Measurements from ENCODE around the gene HID1. TPM values are rescaled to one million over a fixed set of nuclear protein-coding genes. Genes with fewer than 3 reads are reported as not detected.
"Not testable (repeated sequence)": the region's sequence is repeated elsewhere in the genome, so short reads cannot be mapped to it uniquely, and the experiment has no call there.

The HID1 gene
- total and polyA plus RNA-seq, 2 experiments from 2014 or later, result not detected

GRCh38 chr17:74970395-74970794, 2.2 kb downstream of the HID1 start:
- 85 to 96% methylated on average over 3 of the region's 3 CpGs for WGBS, 2 experiments (ENCODE audit: low coverage in 1 of 2, low lambda C conversion rate in 2 of 2, missing lambda C conversion rate in 2 of 2)
- H3K4me3 ChIP-seq, result no peak overlapping the region
- no peak for TF ChIP-seq EZH2phosphoT487 (IDR thresholded peaks at IDR 0.05; ENCODE audit: insufficient read depth, low read depth)
- no peak for TF ChIP-seq EZH2 (IDR thresholded peaks at IDR 0.05; ENCODE audit: insufficient read depth, poor library complexity, severe bottlenecking)
- no peak overlapping the region for H3K9ac ChIP-seq
- no peaks in the 10 kb centered on the region for H3K9me3 ChIP-seq (ENCODE audit: low read depth)
- DNase-seq, result no peak
- no peaks in the 10 kb centered on the region for H3K79me2 ChIP-seq (ENCODE audit: insufficient read depth)
- in situ Hi-C loops (cut with MboI), result no loop called here
- no peaks in the 10 kb centered on the region for H4K20me1 ChIP-seq (ENCODE audit: insufficient read depth)
- H3K27ac ChIP-seq, result no peak overlapping the region
- H3K36me3 ChIP-seq (ENCODE audit: low read depth), result no peaks in the 10 kb centered on the region
- H3K4me1 ChIP-seq (ENCODE audit: insufficient read depth), result no peaks in the 10 kb centered on the region
- H3K4me2 ChIP-seq (ENCODE audit: unreplicated experiment), result no peak overlapping the region
- H3K9me2 ChIP-seq (ENCODE audit: insufficient read depth), result no peaks in the 10 kb centered on the region
- H2AFZ ChIP-seq, result no peak overlapping the region
- H3F3A ChIP-seq (ENCODE audit: insufficient read depth), result no peaks in the 10 kb centered on the region
- H3K27me3 ChIP-seq (replicated peaks; ENCODE audit: insufficient read depth), result peaks cover 27% of the 10 kb centered on the region

DNA sequence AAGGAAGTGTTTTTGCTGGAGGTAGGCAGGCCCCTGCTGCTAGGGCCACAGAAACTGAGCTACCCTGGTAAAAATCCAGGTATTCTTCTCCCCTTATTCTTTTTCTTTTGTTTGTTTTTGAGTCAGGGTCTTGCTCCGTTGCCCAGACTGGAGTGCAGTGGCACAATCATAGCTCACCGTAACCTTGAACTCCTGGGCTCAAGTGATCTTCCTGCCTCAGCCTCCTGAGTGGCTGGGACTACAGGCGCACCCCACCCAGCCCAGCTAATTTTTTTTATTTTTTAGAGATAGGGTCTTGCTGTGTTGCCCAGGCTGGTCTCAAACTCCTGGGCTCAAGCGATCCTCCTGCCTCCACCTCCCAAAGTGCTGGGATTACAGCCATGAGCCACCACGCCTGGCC, 3.1 kb downstream of the HID1 start:
- H3K4me3 ChIP-seq; DNase-seq; H3K4me1 ChIP-seq (ENCODE audit: insufficient read depth); H3K36me3 ChIP-seq (ENCODE audit: low read depth); H3K79me2 ChIP-seq (ENCODE audit: insufficient read depth); H3K9ac ChIP-seq; H3F3A ChIP-seq (ENCODE audit: insufficient read depth); in situ Hi-C loops (cut with MboI); H3K9me3 ChIP-seq (ENCODE audit: low read depth); H4K20me1 ChIP-seq (ENCODE audit: insufficient read depth); H3K27ac ChIP-seq; H3K4me2 ChIP-seq (ENCODE audit: unreplicated experiment); H3K9me2 ChIP-seq (ENCODE audit: insufficient read depth); H2AFZ ChIP-seq: not testable (repeated sequence)
- WGBS, 2 experiments (ENCODE audit: low coverage in 1 of 2, low lambda C conversion rate in 2 of 2, missing lambda C conversion rate in 2 of 2), result 76 to 88% methylated on average over 5 of the region's 5 CpGs
- peaks cover 22% of the 10 kb centered on the region for H3K27me3 ChIP-seq (replicated peaks; ENCODE audit: insufficient read depth)

DNA sequence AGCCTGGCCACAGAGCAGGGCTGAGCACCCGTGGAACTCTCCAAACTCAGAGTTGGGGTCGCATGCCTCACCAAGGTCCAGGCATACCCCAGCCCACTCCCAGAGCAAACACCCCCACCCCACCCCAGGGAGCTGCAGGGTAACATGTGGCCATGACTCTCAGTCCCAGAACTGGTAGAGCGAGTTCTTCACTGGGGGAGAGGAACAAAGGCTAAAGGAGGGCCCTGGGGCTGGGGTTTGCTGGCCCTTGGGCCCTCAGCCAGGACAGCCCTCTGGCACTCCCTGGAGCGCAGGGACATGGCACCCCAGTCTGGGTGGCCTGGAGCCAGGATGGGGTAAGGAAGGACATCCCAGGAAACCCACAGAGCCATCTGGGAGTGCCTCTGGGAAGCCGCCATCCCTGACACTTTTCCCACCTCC, 4.2 kb downstream of the HID1 start:
- Histone ChIP-seq H2AFZ (no peak overlapping the region), H3K79me2 (ENCODE audit: insufficient read depth) (no peaks in the 10 kb centered on the region), H3K9me3 (ENCODE audit: low read depth) (no peaks in the 10 kb centered on the region), H4K20me1 (ENCODE audit: insufficient read depth) (no peaks in the 10 kb centered on the region), H3K27ac (no peak overlapping the region), H3K27me3 (replicated peaks; ENCODE audit: insufficient read depth) (peaks cover 11% of the 10 kb centered on the region), H3F3A (ENCODE audit: insufficient read depth) (no peaks in the 10 kb centered on the region), H3K4me1 (ENCODE audit: insufficient read depth) (no peaks in the 10 kb centered on the region), H3K4me3 (no peak overlapping the region), H3K9ac (no peak overlapping the region), H3K36me3 (ENCODE audit: low read depth) (no peaks in the 10 kb centered on the region), H3K4me2 (ENCODE audit: unreplicated experiment) (no peak overlapping the region), H3K9me2 (ENCODE audit: insufficient read depth) (no peaks in the 10 kb centered on the region)
- TF ChIP-seq EZH2phosphoT487 (IDR thresholded peaks at IDR 0.05; ENCODE audit: insufficient read depth, low read depth), result no peak
- TF ChIP-seq EZH2 (IDR thresholded peaks at IDR 0.05; ENCODE audit: insufficient read depth, poor library complexity, severe bottlenecking), result no peak
- WGBS, 2 experiments (ENCODE audit: low coverage in 1 of 2, low lambda C conversion rate in 2 of 2, missing lambda C conversion rate in 2 of 2), result 64 to 65% methylated on average over 5 of the region's 5 CpGs
- in situ Hi-C loops (cut with MboI), result no loop called here
- DNase-seq, result no peak

- WGBS, 2 experiments (ENCODE audit: low coverage in 1 of 2, low lambda C conversion rate in 2 of 2, missing lambda C conversion rate in 2 of 2), result 66 to 67% methylated on average over 14 of the region's 14 CpGs
- Histone ChIP-seq H3K4me2 (ENCODE audit: unreplicated experiment) (no peak overlapping the region), H3K4me3 (no peak overlapping the region), H3F3A (ENCODE audit: insufficient read depth) (no peaks in the 10 kb centered on the region), H3K27ac (no peak overlapping the region), H2AFZ (no peak overlapping the region), H3K27me3 (replicated peaks; ENCODE audit: insufficient read depth) (no peaks in the 10 kb centered on the region), H3K79me2 (ENCODE audit: insufficient read depth) (no peaks in the 10 kb centered on the region), H3K9me2 (ENCODE audit: insufficient read depth) (no peaks in the 10 kb centered on the region), H3K4me1 (ENCODE audit: insufficient read depth) (no peaks in the 10 kb centered on the region), H3K36me3 (ENCODE audit: low read depth) (no peaks in the 10 kb centered on the region), H3K9ac (no peak overlapping the region), H3K9me3 (ENCODE audit: low read depth) (no peaks in the 10 kb centered on the region), H4K20me1 (ENCODE audit: insufficient read depth) (no peaks in the 10 kb centered on the region)
- no peak for DNase-seq
- in situ Hi-C loops (cut with MboI), result no loop called here
- TF ChIP-seq EZH2 (IDR thresholded peaks at IDR 0.05; ENCODE audit: insufficient read depth, poor library complexity, severe bottlenecking), result no peak
- no peak for TF ChIP-seq EZH2phosphoT487 (IDR thresholded peaks at IDR 0.05; ENCODE audit: insufficient read depth, low read depth)
Measured at GRCh38 chr17:74964988-74965622, 7.5 kb downstream of the HID1 start.

DNA sequence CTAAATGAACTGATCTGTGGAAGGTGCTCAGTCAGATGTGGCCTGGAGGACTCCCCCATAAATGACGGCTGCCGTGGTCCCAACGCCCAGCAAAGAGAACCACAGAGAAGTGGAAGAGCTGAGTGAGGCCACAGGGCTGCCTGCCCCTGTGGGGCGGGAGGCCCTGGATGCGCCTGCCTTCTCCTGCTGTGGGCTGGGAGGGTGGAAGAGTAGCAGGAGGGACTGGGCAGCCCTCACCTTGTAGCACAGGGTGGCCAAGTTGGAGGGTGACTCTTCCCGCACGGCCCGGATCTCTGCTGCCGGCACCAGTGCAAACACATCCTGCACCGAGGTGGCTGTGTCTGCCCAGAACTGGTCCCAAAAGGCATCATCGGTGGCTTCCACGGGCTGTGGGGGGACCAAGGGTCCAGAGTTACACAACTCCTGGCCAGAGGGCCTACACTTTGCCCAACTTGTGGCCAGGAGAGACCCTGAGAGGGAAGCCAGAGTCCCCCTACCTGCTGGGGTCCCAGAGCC, 8.3 kb downstream of the HID1 start:
- in situ Hi-C loops (cut with MboI), result no loop called here
- no peaks in the 10 kb centered on the region for H3K79me2 ChIP-seq (ENCODE audit: insufficient read depth)

More for the DNA sequence above, 8.3 kb downstream of the HID1 start:
- Histone ChIP-seq H2AFZ (no peak overlapping the region), H3K4me2 (ENCODE audit: unreplicated experiment) (no peak overlapping the region), H3K9me2 (ENCODE audit: insufficient read depth) (no peaks in the 10 kb centered on the region), H3F3A (ENCODE audit: insufficient read depth) (no peaks in the 10 kb centered on the region), H3K27ac (no peak overlapping the region), H3K36me3 (ENCODE audit: low read depth) (no peaks in the 10 kb centered on the region), H3K9ac (no peak overlapping the region), H4K20me1 (ENCODE audit: insufficient read depth) (no peaks in the 10 kb centered on the region), H3K9me3 (ENCODE audit: low read depth) (no peaks in the 10 kb centered on the region), H3K4me3 (no peak overlapping the region), H3K4me1 (ENCODE audit: insufficient read depth) (no peaks in the 10 kb centered on the region), H3K27me3 (replicated peaks; ENCODE audit: insufficient read depth) (no peaks in the 10 kb centered on the region)
- TF ChIP-seq EZH2 (IDR thresholded peaks at IDR 0.05; ENCODE audit: insufficient read depth, poor library complexity, severe bottlenecking), result no peak
- no peak for TF ChIP-seq EZH2phosphoT487 (IDR thresholded peaks at IDR 0.05; ENCODE audit: insufficient read depth, low read depth)
- 83% methylated on average over 12 of the region's 12 CpGs for WGBS, 2 experiments (ENCODE audit: low coverage in 1 of 2, low lambda C conversion rate in 2 of 2, missing lambda C conversion rate in 2 of 2)
- no peak for DNase-seq
